Stimulated activated CD8-positive, alpha-beta memory T cell treated with anti-CD3 and anti-CD28 coated beads, Interleukin-4, amount 100 ng/mL, for 4 hours (primary cell): Measurements from ENCODE around the gene BBS7.

Source experiments
- DNase-seq, 2 donors: peaks; one replicate each; pipeline ENCODE4 v3.0.0-alpha.2; 2020; ENCODE audit warnings: low read depth in 2 of 2, low spot score in 1 of 2

Gene BBS7

DNA sequence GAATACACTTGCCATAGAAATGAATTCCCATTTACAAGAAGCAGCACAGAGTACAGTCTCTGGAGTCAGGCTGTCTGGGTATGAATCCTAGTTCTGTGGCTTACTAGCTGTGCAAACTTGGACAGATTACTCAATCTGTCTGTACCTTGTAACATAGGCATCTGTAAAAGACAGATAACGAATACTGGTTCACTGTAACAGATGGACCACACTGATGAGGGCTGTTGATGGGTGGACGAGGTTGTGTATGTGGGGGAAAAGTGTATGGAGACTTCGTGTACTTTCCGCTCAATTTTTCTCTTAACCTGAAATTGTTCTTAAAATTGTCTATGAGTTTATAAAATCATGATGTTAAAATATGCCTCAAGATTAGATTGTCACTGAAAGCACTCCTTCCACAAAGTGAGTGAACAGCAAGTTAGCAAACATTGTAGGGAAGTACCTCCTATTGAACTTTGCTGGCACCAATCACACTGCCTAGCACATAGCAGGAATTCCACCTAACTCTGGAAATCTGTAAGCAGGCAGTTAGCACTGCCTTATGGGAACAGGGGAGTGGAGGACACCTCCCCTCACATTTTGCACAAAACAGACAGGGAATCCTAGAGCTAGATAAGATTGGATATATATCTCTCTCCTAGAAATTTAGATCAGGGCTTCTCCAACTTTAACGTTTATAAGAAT, 75.6 kb downstream of the BBS7 start:
- no peak for DNase-seq

DNA sequence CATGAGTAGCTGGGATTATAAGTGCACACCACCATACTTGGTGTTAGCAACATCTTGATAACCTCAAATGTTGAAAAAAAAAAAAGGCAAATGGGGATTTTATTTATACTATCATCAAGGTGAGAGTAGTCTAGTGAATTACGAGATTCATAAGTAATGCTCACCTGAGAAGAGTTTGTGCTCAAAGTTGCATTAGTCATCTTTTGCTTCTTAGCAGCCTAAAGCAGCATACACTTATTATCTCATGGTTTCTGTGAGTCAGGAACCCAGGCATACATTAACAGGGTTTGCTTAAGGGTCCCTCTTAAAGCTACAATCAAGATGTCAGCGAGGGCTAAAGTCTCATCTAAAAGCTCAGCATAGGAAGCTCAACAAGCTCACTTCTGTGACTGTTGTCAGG, 77.3 kb downstream of the BBS7 start:
- no peak for DNase-seq

DNA sequence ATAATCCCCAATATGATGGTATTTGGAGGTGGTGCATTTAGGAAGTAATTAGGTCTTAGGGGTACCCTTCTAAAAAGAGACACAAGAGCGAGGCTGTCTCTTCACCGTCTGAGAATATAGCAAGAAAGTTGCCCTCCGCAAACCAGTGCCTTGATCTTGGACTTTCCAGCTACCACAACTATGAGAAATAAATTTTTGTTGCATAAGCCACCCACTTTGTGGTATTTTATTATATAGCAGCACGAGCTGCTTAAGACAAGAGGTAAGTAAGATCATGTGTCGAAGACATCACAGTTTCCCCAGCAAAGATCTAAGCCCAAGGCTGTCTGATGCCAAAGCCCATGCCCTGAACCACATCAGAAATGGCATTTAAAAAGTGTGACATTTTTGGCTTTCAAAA, 78.8 kb downstream of the BBS7 start:
- DNase-seq: no peak

DNA sequence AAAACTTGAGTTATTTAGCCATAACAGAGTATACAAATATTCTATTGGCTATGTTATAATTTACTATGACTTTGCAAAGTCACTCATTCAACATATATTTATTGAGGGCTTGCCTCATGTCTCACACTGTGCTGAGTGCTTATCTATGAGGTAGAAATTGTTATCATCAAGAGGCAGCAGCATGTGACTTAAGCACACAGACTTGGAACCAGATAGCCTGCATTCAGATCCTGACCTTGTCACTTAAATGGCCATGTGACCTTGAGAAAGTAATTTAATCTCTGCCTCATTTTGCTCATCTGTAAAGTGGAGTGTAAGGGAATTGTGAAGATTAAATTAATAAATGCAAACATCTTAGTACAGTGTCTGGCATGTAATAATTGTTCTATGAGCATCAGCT, 79.3 kb downstream of the BBS7 start:
- no peak for DNase-seq

DNA sequence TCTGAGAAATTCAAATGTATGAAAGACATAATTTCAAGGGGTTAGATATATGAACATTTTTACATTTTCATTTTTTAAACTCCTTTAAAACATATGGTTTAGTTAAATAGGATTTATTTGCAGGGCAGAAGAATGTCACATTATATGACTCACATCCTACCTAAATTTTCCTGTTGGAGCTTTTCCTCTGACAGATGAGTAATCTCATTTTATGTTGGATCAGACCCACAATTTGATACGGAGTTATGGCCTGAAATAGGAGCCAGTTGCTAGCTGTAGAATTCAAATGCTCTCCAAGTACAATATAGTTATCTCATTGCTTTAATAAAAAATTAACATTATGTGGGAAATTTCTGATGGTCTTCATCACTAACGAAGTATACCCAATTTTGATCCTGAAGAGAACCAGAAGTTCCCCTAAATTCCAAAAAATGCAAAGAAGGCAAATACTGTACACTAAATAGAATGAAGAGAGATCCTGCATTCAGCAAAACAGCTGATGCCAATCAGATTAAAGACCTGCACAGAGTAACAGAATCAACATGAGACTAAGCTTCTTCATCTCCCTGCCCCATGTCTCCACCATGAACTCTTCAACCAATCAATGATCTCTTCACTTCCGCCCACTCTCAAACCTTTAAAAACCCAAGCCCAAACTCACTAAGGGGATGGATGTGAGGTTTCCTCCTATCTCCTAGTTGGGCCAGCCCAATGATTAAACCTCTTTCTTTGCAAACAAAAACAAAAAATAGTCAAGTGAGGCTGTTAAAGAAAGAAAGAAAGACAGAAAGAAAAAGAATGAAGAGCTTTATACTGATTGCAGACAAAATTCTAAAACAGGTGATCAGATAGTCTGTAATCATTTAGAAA, 80.1 kb downstream of the BBS7 start:
- no peak for DNase-seq

DNA sequence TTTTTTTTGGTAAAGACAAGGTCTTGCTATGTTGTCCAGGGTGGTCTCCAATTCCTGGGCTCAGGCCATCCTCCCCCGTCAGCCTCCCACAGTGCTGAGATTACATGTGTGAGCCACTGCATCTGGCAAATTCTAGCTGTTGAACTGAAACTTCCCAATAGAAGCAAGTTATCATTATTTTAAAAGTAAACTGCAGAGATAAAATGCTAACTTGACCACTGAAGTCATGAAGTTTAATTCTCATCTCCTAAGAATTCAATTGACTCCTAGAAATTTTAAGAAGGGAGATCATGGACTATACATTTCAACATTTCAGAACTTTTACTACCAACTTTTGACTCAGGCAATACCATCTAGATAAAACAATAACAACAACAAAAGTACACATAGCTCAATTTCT, 80.8 kb downstream of the BBS7 start:
- no peak for DNase-seq

DNA sequence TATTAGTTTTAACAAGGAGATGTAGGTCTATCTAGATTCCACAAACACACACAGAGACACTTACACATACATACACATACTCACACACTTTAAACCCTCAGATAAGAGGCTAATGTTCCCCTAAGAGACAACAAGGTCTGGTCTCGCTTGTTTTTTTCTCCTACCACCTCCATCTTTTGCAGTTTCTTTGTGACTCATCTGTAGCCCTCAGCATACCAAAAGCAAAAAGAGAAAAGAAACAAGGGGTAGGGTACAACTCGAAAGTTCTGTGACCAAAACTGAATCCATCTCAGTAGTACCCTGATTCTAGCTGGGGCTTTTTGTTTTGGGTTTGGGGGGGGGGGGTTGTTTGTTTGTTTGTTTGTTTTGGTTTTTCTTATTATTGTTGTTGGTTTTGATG, 81.4 kb downstream of the BBS7 start:
- no peak for DNase-seq

DNA sequence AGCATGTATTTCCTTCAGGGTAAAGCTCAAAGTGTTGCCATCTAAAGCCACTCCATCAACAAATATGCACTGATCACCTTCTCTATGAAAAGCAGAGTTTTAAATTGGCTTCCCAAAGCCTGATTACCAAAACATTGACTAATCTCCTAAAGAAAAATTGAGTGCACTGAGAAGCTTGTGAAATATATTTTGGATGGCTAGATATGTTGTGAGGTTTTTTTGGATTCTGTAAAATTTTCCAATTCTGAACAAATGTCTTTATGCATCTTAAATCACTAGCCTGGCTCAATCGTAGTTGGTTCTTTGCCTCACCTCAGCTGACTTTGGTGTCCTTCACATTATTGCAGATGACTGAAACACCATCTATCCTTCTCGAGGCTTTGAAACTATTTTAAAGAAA, 84.1 kb downstream of the BBS7 start:
- DNase-seq: no peak

DNA sequence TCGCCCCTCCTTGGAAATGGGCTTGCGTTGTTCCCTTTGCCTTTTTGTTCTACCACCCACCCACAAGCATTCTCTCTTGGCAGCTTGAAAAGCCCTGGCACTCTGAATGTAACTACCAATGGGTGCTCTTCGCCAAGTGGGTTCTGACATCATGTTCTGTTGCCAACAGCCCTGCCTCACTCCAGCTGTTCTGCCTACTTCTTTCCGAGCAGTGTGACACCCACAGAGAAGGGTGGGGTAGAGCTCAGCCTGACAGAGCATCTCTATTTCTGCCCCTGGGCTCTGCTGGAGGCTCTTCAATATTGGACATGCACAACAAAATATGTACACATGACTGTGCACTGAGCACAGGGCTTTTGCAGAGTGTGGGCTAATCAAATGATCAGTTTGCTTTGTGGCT, 84.8 kb downstream of the BBS7 start:
- no peak for DNase-seq

DNA sequence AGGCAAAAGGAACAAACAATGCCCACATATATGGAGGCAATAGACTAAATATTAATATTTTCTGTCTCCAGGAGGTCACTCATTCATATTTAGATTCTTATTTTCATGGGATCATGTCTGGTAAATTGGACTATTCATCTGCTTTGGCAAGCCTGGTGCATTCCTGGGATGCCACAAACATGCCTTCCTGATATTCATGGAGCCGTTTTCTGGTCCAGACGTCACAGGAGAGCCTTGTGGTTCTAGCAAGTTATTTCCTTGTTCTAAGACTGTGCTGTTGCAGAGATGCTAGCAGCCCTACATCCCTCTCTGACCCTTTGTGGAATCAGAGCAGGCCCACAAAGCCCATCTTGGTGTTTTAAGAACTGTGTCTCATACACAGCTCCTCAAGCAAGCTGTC, 85.3 kb downstream of the BBS7 start:
- DNase-seq: no peak

DNA sequence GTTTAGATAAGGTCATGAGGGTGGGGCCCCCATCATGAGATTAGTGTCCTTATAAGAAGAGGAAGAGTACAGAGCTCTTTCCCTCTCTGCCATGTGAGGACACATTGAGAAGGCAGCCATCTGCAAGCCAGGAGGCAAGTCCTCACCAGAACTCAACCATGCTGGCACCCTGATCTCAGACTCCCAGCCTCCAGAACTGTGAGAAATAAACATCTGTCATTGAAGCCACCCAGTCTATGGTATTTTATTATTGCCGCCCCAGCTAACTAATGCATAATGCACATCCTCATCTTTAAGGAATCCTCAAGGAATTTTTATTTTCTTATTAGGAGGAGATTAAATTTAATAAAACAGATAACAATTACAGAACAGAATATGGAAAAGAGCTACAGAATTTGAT, 85.9 kb downstream of the BBS7 start:
- DNase-seq: no peak

DNA sequence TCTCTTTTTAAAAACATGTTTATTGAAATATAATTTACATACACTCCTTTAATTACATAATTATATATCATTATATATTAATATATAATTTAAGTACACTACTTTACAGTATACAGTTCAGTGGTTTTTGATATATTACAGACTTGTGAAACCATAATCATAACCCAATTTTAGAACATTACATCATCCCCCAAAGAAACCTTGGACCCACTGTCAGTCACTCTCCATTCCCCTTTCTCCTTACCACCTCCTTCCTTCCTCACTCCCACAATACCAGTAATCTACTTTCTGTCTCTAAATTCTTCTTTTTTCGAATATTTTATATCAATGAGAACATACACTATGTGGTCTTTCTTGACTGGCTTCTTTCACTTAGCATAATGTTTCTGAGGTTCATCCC, 87.1 kb downstream of the BBS7 start:
- no peak for DNase-seq

DNA sequence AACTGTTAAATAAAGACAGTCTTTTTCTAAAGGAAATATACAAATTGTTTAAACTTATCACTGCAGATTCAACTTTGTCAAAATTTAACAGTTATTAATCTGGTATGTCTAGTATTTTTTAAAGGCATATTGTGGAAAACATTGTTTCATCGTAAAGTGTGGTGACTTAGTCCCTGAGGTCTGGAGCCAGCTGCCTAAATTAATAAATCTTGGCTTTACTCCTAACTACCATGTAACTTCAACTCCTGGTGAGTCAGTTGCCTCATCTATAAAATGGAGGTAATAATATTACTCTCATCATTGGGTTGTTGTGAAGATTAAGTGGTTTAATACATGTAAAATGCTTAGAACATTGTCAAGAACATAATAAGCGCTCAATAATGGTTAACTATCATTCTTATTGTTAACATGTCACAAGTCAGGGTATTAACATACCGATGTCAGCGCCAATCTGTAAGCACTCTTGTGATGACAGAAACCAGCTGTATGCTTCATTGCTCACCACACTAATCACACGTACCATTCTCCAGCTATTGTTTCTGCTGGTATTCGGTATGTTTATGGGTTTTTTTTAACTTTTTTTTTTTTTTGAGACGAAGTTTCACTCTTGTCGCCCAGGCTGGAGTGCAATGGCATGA, 91.2 kb downstream of the BBS7 start:
- DNase-seq: no peak

DNA sequence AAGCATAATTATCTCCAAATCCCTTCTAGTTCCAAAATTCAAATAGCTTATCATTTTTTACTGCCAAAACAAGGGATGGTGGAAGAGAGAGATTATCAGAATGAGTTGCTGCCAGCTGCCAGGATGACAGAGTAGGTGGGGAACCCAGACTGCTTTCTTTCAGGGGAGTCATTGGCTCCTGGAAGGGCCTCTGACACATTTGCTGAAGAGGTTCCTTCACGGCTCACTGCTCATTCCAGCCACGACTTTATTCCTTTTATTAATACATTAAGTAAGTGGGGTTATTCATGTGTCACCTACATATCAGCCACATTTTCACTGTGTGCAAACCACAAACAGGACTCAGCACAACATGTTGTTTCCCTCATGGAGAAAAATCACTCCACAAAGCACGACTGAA, 92.6 kb downstream of the BBS7 start:
- no peak for DNase-seq

DNA sequence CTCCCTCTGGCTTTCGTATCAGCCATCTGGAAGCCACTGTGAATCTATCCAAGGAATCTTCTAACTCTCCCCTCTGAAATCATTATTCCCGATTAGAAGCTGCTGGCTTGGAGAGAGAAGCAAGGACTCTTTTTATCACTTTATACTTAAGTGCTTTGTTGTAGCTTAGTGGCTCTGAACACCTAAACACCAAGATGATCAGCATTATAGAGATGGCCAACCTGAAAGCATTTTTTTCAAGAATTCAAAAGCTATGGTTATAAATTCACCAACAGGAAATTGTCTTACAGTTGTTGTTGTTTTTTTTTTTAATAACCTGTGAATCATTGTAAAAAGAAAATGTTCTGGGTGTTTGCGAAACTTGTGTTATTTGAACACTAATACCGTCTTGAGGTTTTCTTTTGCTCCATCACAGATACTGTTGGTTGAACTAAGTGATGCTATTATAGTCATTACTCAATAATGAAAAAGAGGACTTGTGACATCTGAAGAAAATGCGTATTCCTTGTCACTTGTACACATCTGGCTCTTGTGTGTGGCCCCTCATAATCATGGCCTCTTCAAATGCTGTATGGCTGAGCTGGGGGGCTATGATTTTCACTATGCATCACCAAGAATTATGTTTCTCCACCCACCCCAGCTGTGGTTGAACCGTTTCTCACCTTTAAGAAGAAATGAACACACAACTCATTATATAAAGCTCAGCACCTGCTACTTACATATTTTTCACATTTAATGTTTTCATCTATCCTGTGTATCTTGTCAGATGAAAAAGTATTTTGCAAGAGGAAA, 93.5 kb downstream of the BBS7 start:
- no peak for DNase-seq
